HepG2 (cell line): ENCODE data around the gene ZNF184. TPM values are rescaled to one million over a fixed set of nuclear protein-coding genes. Genes with fewer than 3 reads are reported as not detected.

Source experiments
- CCDC6 ChIP-seq: sonication (generic); formaldehyde crosslinking; IDR thresholded peaks from 2 replicates; pipeline ENCODE4 v1.8.1; 2022; ENCODE audit warnings: mild to moderate bottlenecking, missing genetic modification reagents, moderate library complexity
- ELF1 ChIP-seq: sonication (generic); formaldehyde crosslinking; IDR thresholded peaks from 2 replicates; pipeline ENCODE4 v1.4.0; 2020; ENCODE audit warnings: missing genetic modification reagents
- FOSL2 ChIP-seq: sonication (generic); formaldehyde crosslinking; IDR thresholded peaks from 2 replicates; pipeline ENCODE4 v1.4.0; 2020; ENCODE audit warnings: missing genetic modification reagents
- FOXP1 ChIP-seq, 2 experiments: fragments of 450-650 bp in 1 of 2; IDR thresholded peaks; 2 replicates each; pipeline ENCODE4 v1.6.1; 2017 to 2018; ENCODE audit warnings: antibody characterized with exemption in 1 of 2
- MZF1 ChIP-seq: sonication (generic); formaldehyde crosslinking; IDR thresholded peaks from 2 replicates; pipeline ENCODE4 v1.8.1; 2023; ENCODE audit warnings: mild to moderate bottlenecking, missing genetic modification reagents, borderline replicate concordance
- NKX3-1 ChIP-seq: sonication (generic); formaldehyde crosslinking; IDR thresholded peaks from 2 replicates; pipeline ENCODE4 v1.5.0; 2020; ENCODE audit warnings: missing genetic modification reagents
- RCOR2 ChIP-seq: IDR thresholded peaks from 2 replicates; pipeline ENCODE4 v1.6.1; 2016; ENCODE audit warnings: missing biosample characterization, missing genetic modification reagents
- SATB2 ChIP-seq: sonication (generic); formaldehyde crosslinking; IDR thresholded peaks from 2 replicates; pipeline ENCODE4 v1.5.0; 2020; ENCODE audit warnings: missing genetic modification reagents
- SNAI1 ChIP-seq: sonication (generic); formaldehyde crosslinking; IDR thresholded peaks from 2 replicates; pipeline ENCODE4 v1.5.0; 2020; ENCODE audit warnings: mild to moderate bottlenecking, missing genetic modification reagents, borderline replicate concordance
- WIZ ChIP-seq: sonication (generic); formaldehyde crosslinking; IDR thresholded peaks from 2 replicates; pipeline ENCODE4 v1.5.1; 2020; ENCODE audit warnings: mild to moderate bottlenecking, missing genetic modification reagents
- ZBTB21 ChIP-seq: sonication (generic); formaldehyde crosslinking; IDR thresholded peaks from 2 replicates; pipeline ENCODE4 v1.4.0; 2020; ENCODE audit warnings: missing genetic modification reagents
- ZBTB8A ChIP-seq: sonication (generic); formaldehyde crosslinking; IDR thresholded peaks from 2 replicates; pipeline ENCODE4 v1.4.0; 2020; ENCODE audit warnings: mild to moderate bottlenecking, low read depth, missing genetic modification reagents, borderline replicate concordance
- ZNF138 ChIP-seq: sonication (generic); formaldehyde crosslinking; IDR thresholded peaks from 2 replicates; pipeline ENCODE4 v1.5.0; 2020; ENCODE audit warnings: mild to moderate bottlenecking, low read depth, missing genetic modification reagents
- ZNF230 ChIP-seq: sonication (generic); formaldehyde crosslinking; IDR thresholded peaks from 2 replicates; pipeline ENCODE4 v1.4.0; 2020; ENCODE audit warnings: mild to moderate bottlenecking, missing genetic modification reagents
- ZNF3 ChIP-seq: IDR thresholded peaks from 2 replicates; pipeline ENCODE4 v1.7.0; 2017; ENCODE audit warnings: inconsistent platforms
- ZNF383 ChIP-seq: sonication (generic); formaldehyde crosslinking; IDR thresholded peaks from 2 replicates; pipeline ENCODE4 v1.4.0; 2020; ENCODE audit warnings: missing genetic modification reagents, mild to moderate bottlenecking, borderline replicate concordance
- ZNF484 ChIP-seq: sonication (generic); formaldehyde crosslinking; IDR thresholded peaks from 2 replicates; pipeline ENCODE4 v1.5.1; 2020; ENCODE audit warnings: mild to moderate bottlenecking, low read depth, missing genetic modification reagents, borderline replicate concordance
- polyA plus RNA-seq, 8 experiments: library from polyadenylated mRNA; depleted of rRNA in 3 of 8; stranded (reverse) in 7 of 8; unstranded in 1 of 8; fragments of >200 nt; fragmentation: Illumina TruSeq in 4 of 8; extraction: Trizol in 4 of 8; gene quantifications; 2 replicates each; pipeline versions ENCODE4 v1.2.1 to v1.2.3, GENCODE V29; 2011 to 2016; ENCODE audit warnings: low read depth in 4 of 8, missing spikeins in 1 of 8, mixed read lengths in 1 of 8; ENCODE audit not compliant: insufficient read depth in 1 of 8
- total RNA-seq, 5 experiments: library from RNA; depleted of rRNA; stranded (reverse); fragments of >200 nt; fragmentation: Illumina TruSeq; extraction: Trizol; gene quantifications; 2 replicates each; pipeline ENCODE4 v1.2.3, GENCODE V29; 2016; ENCODE audit warnings: low read depth in 1 of 5
- TF ChIP-seq, protein P1 (sequence below): sonication (generic); formaldehyde crosslinking; IDR thresholded peaks from 2 replicates; pipeline ENCODE4 v1.8.0; 2022; ENCODE audit warnings: low read depth, missing genetic modification reagents
- TF ChIP-seq, protein P2 (sequence below): sonication (generic); formaldehyde crosslinking; IDR thresholded peaks from 2 replicates; pipeline ENCODE4 v1.5.0; 2020; ENCODE audit warnings: missing genetic modification reagents
- TF ChIP-seq, protein P3 (sequence below): IDR thresholded peaks from 2 replicates; pipeline ENCODE4 v1.6.1; 2012; ENCODE audit warnings: low read length, improper control_type of control experiment
- TF ChIP-seq, protein P4 (sequence below): sonication (generic); formaldehyde crosslinking; IDR thresholded peaks from 2 replicates; pipeline ENCODE4 v1.5.1; 2020; ENCODE audit warnings: mild to moderate bottlenecking, missing genetic modification reagents, moderate library complexity

ZNF184 gene
- total and polyA plus RNA-seq, 2 of the 13 experiments (the other 11 are each of a cell fraction or from before 2014, with no cell fraction given) = 2.1 to 10.1 TPM

DNA sequence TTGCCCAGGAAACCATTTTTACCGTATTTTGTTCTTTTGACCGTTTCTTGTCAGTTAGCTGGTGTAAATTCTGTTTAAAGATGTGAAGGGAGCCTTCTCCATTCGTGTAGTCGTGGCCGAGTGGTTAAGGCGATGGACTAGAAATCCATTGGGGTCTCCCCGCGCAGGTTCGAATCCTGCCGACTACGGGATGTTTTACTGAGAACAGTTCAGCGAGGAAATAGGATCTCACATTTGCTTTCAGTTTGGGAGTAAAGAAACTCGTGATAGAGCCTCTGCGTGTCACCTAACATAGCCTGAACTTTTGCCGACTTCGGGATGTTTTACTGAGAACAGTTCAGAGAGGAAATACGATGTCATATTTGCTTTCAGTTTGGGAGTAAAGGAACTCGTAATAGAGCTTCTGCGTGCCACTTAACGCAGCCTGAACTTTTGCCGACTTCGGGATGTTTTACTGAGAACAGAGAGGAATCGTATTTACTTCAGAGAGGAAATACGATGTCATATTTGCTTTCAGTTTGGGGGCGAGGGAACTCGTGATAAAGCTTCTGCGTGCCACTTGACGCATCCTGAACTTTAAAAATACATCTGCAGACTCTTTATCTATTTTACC, 5.9 kb upstream of the ZNF184 start (continued):
- TF ChIP-seq ZBTB21 (CRISPR knock-in tag) = peak; percentile 42; the same call in 1 of the 2 replicates
- TF ChIP-seq, protein P1, sequence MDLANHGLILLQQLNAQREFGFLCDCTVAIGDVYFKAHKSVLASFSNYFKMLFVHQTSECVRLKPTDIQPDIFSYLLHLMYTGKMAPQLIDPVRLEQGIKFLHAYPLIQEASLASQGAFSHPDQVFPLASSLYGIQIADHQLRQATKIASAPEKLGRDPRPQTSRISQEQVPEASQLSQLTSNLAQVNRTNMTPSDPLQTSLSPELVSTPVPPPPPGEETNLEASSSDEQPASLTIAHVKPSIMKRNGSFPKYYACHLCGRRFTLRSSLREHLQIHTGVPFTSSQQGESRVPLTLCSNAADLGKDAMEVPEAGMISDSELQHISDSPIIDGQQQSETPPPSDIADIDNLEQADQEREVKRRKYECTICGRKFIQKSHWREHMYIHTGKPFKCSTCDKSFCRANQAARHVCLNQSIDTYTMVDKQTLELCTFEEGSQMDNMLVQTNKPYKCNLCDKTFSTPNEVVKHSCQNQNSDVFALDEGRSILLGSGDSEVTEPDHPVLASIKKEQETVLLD (CRISPR knock-in tag) = no peak
- TF ChIP-seq, protein P2, sequence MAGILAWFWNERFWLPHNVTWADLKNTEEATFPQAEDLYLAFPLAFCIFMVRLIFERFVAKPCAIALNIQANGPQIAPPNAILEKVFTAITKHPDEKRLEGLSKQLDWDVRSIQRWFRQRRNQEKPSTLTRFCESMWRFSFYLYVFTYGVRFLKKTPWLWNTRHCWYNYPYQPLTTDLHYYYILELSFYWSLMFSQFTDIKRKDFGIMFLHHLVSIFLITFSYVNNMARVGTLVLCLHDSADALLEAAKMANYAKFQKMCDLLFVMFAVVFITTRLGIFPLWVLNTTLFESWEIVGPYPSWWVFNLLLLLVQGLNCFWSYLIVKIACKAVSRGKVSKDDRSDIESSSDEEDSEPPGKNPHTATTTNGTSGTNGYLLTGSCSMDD (CRISPR knock-in tag) = no peak
- TF ChIP-seq ZNF3 = peak; percentile 55; the same call in 1 of the 2 replicates
- no peak for TF ChIP-seq ZNF383 (CRISPR knock-in tag)
- peak; percentile 3; the same call in 1 of the 2 replicates for TF ChIP-seq ZNF230 (CRISPR knock-in tag)
- TF ChIP-seq, protein P3, sequence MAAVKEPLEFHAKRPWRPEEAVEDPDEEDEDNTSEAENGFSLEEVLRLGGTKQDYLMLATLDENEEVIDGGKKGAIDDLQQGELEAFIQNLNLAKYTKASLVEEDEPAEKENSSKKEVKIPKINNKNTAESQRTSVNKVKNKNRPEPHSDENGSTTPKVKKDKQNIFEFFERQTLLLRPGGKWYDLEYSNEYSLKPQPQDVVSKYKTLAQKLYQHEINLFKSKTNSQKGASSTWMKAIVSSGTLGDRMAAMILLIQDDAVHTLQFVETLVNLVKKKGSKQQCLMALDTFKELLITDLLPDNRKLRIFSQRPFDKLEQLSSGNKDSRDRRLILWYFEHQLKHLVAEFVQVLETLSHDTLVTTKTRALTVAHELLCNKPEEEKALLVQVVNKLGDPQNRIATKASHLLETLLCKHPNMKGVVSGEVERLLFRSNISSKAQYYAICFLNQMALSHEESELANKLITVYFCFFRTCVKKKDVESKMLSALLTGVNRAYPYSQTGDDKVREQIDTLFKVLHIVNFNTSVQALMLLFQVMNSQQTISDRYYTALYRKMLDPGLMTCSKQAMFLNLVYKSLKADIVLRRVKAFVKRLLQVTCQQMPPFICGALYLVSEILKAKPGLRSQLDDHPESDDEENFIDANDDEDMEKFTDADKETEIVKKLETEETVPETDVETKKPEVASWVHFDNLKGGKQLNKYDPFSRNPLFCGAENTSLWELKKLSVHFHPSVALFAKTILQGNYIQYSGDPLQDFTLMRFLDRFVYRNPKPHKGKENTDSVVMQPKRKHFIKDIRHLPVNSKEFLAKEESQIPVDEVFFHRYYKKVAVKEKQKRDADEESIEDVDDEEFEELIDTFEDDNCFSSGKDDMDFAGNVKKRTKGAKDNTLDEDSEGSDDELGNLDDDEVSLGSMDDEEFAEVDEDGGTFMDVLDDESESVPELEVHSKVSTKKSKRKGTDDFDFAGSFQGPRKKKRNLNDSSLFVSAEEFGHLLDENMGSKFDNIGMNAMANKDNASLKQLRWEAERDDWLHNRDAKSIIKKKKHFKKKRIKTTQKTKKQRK = no peak
- TF ChIP-seq, protein P4, sequence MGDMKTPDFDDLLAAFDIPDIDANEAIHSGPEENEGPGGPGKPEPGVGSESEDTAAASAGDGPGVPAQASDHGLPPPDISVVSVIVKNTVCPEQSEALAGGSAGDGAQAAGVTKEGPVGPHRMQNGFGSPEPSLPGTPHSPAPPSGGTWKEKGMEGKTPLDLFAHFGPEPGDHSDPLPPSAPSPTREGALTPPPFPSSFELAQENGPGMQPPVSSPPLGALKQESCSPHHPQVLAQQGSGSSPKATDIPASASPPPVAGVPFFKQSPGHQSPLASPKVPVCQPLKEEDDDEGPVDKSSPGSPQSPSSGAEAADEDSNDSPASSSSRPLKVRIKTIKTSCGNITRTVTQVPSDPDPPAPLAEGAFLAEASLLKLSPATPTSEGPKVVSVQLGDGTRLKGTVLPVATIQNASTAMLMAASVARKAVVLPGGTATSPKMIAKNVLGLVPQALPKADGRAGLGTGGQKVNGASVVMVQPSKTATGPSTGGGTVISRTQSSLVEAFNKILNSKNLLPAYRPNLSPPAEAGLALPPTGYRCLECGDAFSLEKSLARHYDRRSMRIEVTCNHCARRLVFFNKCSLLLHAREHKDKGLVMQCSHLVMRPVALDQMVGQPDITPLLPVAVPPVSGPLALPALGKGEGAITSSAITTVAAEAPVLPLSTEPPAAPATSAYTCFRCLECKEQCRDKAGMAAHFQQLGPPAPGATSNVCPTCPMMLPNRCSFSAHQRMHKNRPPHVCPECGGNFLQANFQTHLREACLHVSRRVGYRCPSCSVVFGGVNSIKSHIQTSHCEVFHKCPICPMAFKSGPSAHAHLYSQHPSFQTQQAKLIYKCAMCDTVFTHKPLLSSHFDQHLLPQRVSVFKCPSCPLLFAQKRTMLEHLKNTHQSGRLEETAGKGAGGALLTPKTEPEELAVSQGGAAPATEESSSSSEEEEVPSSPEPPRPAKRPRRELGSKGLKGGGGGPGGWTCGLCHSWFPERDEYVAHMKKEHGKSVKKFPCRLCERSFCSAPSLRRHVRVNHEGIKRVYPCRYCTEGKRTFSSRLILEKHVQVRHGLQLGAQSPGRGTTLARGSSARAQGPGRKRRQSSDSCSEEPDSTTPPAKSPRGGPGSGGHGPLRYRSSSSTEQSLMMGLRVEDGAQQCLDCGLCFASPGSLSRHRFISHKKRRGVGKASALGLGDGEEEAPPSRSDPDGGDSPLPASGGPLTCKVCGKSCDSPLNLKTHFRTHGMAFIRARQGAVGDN (CRISPR knock-in tag) = no peak
- TF ChIP-seq FOXP1 (IDR thresholded peaks at IDR 0.05) = no peak
- peak; percentile 5; the same call in 1 of the 2 replicates for TF ChIP-seq FOXP1 (CRISPR knock-in tag; IDR thresholded peaks at IDR 0.05)
- peak; percentile 68; the same call in 1 of the 2 replicates for TF ChIP-seq CCDC6
- no peak for TF ChIP-seq ZBTB8A (CRISPR knock-in tag)
- TF ChIP-seq SNAI1 = 0 out of 2 replicates have a peak, but pooled peaks have one; percentile 21
- TF ChIP-seq NKX3-1 (CRISPR knock-in tag) = peak; percentile 61
- TF ChIP-seq MZF1 (CRISPR knock-in tag) = no peak
- no peak for TF ChIP-seq ZNF484
- peak; percentile 35; the same call in 1 of the 2 replicates for TF ChIP-seq FOSL2 (CRISPR knock-in tag)
- no peak for TF ChIP-seq WIZ
- 0 out of 2 replicates have a peak, but pooled peaks have one; percentile 44 for TF ChIP-seq RCOR2 (CRISPR knock-in tag)
- TF ChIP-seq SATB2 = no peak
- TF ChIP-seq ZNF138 = no peak
- TF ChIP-seq ELF1 (CRISPR knock-in tag) = no peak; the same call in 1 of the 2 replicates
